Activated CD4-positive, alpha-beta T cell treated with anti-CD3 and anti-CD28 coated beads for 36 hours (primary cell): ENCODE data around the gene MTMR1. TPM values are rescaled to one million over a fixed set of nuclear protein-coding genes. Genes with fewer than 3 reads are reported as not detected.

ENCODE experiments used
- ATAC-seq: fragments of 200-7000 bp; cut with Tn5 transposase; one replicate; pipeline ENCODE4 v1.10.0; 2021; ENCODE audit warnings: mild to moderate bottlenecking, moderate library complexity
- CTCF ChIA-PET: fragments of 350-600 bp; sonication (Branson Sonifier 250); formaldehyde crosslinking; loops from one replicate; lab custom pipeline; 2021; ENCODE audit warnings: antibody characterized with exemption; lab: Charles Lee
- POLR2A ChIA-PET: fragments of 350-600 bp; sonication (Branson Sonifier 250); formaldehyde crosslinking; loops from one replicate; lab custom pipeline; 2021; ENCODE audit warnings: antibody characterized with exemption, inconsistent platforms; lab: Charles Lee
- DNase-seq: peaks from one replicate; pipeline ENCODE4 v3.0.0-alpha.2; 2020
- H3K27ac Mint-ChIP-seq: one replicate; pipeline ENCODE4 v1.8.0; 2021; ENCODE audit warnings: mixed read lengths
- H3K27me3 Mint-ChIP-seq: one replicate; pipeline ENCODE4 v1.8.0; 2021; ENCODE audit warnings: mixed read lengths
- H3K36me3 Mint-ChIP-seq: one replicate; pipeline ENCODE4 v1.8.0; 2021; ENCODE audit warnings: low read depth, mixed read lengths
- H3K4me1 Mint-ChIP-seq: one replicate; pipeline ENCODE4 v1.8.0; 2021; ENCODE audit warnings: mixed read lengths
- H3K4me3 Mint-ChIP-seq: one replicate; pipeline ENCODE4 v1.8.0; 2021; ENCODE audit warnings: mild to moderate bottlenecking, moderate library complexity, mixed read lengths
- H3K9me3 Mint-ChIP-seq: one replicate; pipeline ENCODE4 v1.8.0; 2021; ENCODE audit warnings: low read depth, mixed read lengths
- intact Hi-C, 2 experiments: fragments of 100-400 bp; cut with DNase I in 1 of 2; cut with micrococcal nuclease in 1 of 2; formaldehyde crosslinking; loops; one replicate each; pipeline versions ENCODE4 v1.14.2 to v1.15.1; 2022 to 2024; cut with DNase I, micrococcal nuclease
- total RNA-seq, 2 experiments: library from RNA; stranded (reverse); gene quantifications; one replicate each; pipeline ENCODE4 v1.2.3, GENCODE V29; 2021

MTMR1 gene
- total RNA-seq, 2 experiments from 2014 or later: 41.9 to 42.0 TPM

DNA sequence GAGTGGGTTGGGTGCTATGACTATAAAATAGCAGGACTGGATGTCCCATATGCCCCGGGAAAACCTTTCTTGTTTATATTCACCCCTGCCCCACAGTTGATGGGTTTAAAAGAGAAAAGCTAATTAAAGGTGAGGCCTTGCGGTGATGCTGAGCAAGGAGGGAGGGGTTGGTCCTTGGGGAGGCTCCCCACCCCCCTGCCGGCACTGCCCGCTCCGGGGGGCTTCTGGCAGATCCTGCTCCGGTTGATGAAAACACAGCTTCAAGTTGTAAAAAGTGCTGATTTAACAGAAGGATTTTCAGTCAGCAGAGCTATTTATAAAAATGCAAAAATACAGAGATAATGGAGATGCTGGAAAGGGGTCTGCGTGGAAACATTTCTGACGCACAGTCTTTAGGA, 68.6 kb downstream of the MTMR1 start:
- Mint-ChIP-seq H3K27me3 (no peaks in the 10 kb centered on the region), H3K4me1 (no peaks in the 10 kb centered on the region), H3K27ac (no peak overlapping the region), H3K9me3 (no peaks in the 10 kb centered on the region), H3K4me3 (no peak overlapping the region), H3K36me3 (peaks cover 8% of the 10 kb centered on the region)
- ChIA-PET CTCF (interaction anchor here (1.3 kb wide), 1 partner anchor 10 kb away, joined by 3 read pairs; no protein-coding TSS in a partner anchor), POLR2A (no interaction called here)
- DNase-seq: no peak
- ATAC-seq: no peak
- intact Hi-C loops: no loop called here

DNA sequence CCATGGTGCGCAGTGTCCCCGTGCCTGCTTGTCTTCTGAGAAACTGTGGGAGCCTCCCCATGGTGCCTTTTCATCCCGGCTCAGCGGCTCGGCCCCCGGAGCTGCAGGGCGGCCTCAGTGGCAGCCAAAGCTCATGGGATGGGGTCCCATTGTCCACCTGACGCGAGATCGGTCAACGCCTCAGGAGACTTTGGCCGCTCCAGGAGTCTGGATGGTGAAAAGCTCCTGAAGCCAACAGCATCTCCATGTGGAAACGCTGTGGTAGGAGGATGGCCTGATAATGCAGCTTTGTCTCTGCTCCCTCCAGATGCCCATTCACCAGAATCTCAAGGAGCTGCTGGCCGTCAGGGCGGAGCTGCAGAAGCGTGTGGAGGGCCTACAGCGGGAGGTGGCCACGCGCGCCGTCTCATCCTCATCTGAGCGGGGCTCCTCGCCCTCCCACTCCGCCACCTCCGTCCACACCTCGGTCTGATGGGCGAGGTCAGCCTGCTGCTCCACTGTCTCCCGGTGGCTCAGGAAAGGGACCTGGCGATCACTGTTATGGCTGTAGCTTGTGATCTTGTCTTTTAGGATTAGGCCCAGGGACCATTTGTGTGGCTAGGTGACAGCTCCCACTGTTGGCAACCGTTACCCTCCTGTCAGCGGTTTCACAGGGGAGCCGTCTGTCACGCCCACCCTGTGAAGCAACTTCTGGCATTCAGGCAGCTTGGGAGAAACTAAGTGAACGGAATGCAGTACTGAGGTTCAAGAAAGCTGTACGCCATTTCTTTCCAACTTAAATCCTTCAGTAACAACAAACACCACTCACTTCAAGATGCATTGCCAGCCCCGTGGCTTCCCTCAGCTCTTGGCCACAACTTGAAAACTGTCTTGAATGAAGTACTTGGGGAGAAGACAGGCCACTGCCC, 69.3 kb downstream of the MTMR1 start:
- CTCF ChIA-PET: interaction anchor here (1.3 kb wide), 1 partner anchor 10 kb away, joined by 4 read pairs; no protein-coding TSS in a partner anchor

DNA sequence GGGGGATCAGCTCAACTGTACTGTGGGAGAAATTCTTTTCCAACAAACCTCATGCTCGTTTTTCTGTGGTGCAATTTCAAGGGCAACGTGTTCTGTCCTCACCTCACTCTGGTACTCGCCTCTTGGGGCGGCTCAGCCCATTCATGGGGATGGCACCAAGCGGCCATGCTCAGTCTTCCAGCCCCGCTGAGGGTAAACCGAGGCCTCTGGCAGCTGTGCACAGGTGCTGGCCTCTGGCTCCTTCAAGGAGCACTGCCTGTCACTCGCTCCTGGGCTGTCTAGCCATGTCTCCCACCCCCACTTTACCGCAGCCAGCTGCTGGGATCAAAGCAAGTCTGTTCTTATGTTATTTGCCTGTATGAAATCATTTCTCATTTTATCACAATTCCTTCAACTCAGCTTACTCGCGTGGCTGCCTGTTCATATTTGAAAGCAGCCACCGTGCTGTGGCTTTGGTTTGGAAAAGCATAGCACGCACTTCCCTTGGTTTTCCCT, 70.2 kb downstream of the MTMR1 start:
- H3K27me3 Mint-ChIP-seq: no peaks in the 10 kb centered on the region
- no peak overlapping the region for H3K4me3 Mint-ChIP-seq
- ChIA-PET CTCF (interaction anchor here (1.3 kb wide), 1 partner anchor 9 kb away, joined by 4 read pairs; no protein-coding TSS in a partner anchor), POLR2A (no interaction called here)
- no peak overlapping the region for H3K27ac Mint-ChIP-seq
- DNase-seq (no peak), ATAC-seq (no peak)
- no peaks in the 10 kb centered on the region for H3K9me3 Mint-ChIP-seq
- H3K36me3 Mint-ChIP-seq: peaks cover 2% of the 10 kb centered on the region
- H3K4me1 Mint-ChIP-seq: peaks cover 9% of the 10 kb centered on the region
- intact Hi-C loops: no loop called here

More for the DNA sequence above, 69.3 kb downstream of the MTMR1 start:
- Mint-ChIP-seq H3K27me3 (no peaks in the 10 kb centered on the region), H3K4me3 (no peak overlapping the region), H3K27ac (no peak overlapping the region), H3K9me3 (no peaks in the 10 kb centered on the region), H3K36me3 (peaks cover 6% of the 10 kb centered on the region), H3K4me1 (peaks cover 4% of the 10 kb centered on the region)
- ATAC-seq (no peak), DNase-seq (no peak)
- POLR2A ChIA-PET: interaction anchor here (0.6 kb wide), 1 partner anchor 11 kb away, joined by 7 read pairs; no protein-coding TSS in a partner anchor
- intact Hi-C loops: no loop called here

DNA sequence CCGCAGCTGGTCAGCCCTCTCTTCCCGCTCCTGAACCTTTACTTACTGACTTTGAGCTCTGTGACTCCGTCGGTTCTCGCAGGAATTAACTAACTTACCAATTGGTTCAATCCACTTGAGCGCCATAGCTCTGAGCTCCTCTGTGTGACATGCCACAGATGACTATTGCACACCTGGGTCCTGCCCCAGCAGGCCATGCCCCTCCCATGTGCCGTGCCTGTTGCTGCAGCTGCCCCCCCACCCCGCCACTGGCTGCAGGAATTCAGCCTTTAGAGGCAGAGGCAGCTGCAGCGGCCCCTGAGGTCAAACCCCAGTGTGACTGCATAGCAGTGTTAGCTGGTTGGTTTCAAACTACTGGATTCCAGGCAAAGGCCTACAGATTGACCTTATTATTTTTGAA, 70.6 kb downstream of the MTMR1 start:
- no peak overlapping the region for H3K27ac Mint-ChIP-seq
- ChIA-PET POLR2A (no interaction called here), CTCF (no interaction called here)
- no peak overlapping the region for H3K4me3 Mint-ChIP-seq
- no peaks in the 10 kb centered on the region for H3K27me3 Mint-ChIP-seq
- no peak for DNase-seq
- intact Hi-C loops: no loop called here
- ATAC-seq: no peak
- H3K9me3 Mint-ChIP-seq: no peaks in the 10 kb centered on the region
- H3K36me3 Mint-ChIP-seq: peaks cover under 1% of the 10 kb centered on the region
- H3K4me1 Mint-ChIP-seq: peaks cover 9% of the 10 kb centered on the region

DNA sequence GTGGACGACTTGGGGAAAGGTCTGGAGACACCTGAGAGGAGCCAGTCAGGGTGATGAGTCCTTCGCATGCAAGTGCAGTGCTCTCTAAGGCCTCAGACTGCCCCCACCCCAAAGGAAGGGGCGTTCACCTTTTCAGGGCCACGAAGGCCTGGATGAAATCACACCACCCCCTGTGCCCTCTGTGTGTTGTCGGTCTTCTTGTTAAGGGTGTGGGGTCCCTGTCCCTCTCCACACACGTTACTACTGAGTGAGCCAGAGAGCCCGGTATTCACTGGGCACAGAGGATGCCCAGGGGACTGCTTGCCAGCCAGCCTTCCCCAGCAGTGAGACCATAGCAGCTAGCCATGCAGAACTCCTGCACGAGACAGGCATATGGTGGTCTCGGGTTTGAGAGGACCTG, 72.0 kb downstream of the MTMR1 start:
- H3K4me1 Mint-ChIP-seq: peaks cover 9% of the 10 kb centered on the region
- H3K36me3 Mint-ChIP-seq: no peaks in the 10 kb centered on the region
- ATAC-seq (no peak), DNase-seq (no peak)
- H3K27ac Mint-ChIP-seq: no peak overlapping the region
- ChIA-PET CTCF (interaction anchor here (0.6 kb wide), 1 partner anchor 196 kb away, joined by 3 read pairs; no protein-coding TSS in a partner anchor), POLR2A (no interaction called here)
- intact Hi-C loops: no loop called here
- no peaks in the 10 kb centered on the region for H3K9me3 Mint-ChIP-seq
- H3K27me3 Mint-ChIP-seq: no peaks in the 10 kb centered on the region
- H3K4me3 Mint-ChIP-seq: no peak overlapping the region

DNA sequence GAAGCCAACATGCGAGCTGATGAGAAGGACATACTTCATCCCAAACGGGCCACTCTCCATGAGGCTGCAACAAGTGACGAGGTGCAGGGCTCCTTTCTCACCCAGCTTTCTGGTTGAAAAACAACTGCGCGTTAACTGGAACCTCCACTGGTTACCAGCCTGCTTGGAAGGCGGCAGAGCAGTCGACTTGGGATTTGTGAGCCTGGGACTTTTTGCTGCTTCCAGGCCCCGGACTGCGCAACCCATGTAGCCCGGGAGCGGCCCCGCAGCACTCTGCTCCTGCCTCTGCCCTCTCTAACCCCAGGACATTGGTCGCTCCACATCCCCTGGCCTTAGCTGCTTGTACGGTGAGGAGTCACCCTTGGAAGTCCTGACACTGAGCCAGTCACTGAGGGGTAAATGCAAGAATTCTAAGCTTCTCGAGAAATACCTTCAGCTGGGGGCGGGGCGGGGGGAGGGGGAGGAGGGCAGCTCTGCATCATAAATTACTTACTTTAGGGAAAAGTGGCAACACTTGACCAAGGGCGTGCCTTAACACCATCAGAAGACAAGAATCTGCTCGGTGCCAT, 72.7 kb downstream of the MTMR1 start:
- peaks cover 9% of the 10 kb centered on the region for H3K4me1 Mint-ChIP-seq
- no peak overlapping the region for H3K27ac Mint-ChIP-seq
- H3K9me3 Mint-ChIP-seq: no peaks in the 10 kb centered on the region
- DNase-seq (no peak), ATAC-seq (no peak)
- H3K36me3 Mint-ChIP-seq: no peaks in the 10 kb centered on the region
- ChIA-PET CTCF (interaction anchor here (0.8 to 1.2 kb wide), 2 partner anchors 12 to 583 kb away, joined by 3 to 4 read pairs; no protein-coding TSS in a partner anchor), POLR2A (no interaction called here)
- no peaks in the 10 kb centered on the region for H3K27me3 Mint-ChIP-seq
- H3K4me3 Mint-ChIP-seq: no peak overlapping the region
- intact Hi-C loops: no loop called here

DNA sequence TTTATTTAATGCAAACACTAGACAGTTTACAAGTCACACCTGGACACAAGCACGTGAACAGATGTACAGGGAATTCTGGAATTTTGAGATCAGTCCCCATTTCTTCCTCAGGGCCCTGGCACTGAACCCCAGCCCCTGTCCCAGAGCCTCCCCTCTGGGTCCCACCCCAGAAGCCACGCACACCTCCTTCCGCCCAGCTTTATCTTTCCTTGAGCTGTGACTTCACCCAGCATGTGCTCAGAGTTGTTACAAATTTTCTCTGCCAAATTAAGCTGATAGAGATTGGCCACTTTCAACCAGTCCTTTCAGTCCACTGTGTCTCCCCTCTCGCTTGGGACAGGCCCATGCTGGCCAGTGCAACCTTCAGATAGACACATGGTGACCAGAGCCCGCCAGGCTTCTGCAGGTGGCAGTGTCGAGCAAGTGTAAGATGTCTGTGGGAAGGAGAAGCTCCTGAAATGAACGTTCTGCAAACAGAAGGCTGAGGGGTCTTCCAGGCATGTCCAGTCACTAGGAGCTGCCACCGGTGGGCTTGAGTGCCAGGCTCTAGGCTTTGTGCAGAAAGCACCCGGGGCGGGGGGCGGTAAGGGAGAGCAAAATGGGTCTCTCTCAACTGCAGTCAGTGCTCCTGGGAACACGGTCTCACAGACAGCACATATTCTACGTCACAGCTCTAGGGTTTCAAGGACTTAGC, 73.3 kb downstream of the MTMR1 start:
- H3K36me3 Mint-ChIP-seq: no peaks in the 10 kb centered on the region
- H3K4me3 Mint-ChIP-seq: no peak overlapping the region
- no peak overlapping the region for H3K27ac Mint-ChIP-seq
- H3K4me1 Mint-ChIP-seq: peaks cover 9% of the 10 kb centered on the region
- ChIA-PET CTCF (interaction anchor here (0.8 to 1.2 kb wide), 2 partner anchors 13 to 583 kb away, joined by 3 to 4 read pairs; no protein-coding TSS in a partner anchor), POLR2A (no interaction called here)
- ATAC-seq (no peak), DNase-seq (no peak)
- intact Hi-C loops: no loop called here
- no peaks in the 10 kb centered on the region for H3K9me3 Mint-ChIP-seq
- no peaks in the 10 kb centered on the region for H3K27me3 Mint-ChIP-seq

DNA sequence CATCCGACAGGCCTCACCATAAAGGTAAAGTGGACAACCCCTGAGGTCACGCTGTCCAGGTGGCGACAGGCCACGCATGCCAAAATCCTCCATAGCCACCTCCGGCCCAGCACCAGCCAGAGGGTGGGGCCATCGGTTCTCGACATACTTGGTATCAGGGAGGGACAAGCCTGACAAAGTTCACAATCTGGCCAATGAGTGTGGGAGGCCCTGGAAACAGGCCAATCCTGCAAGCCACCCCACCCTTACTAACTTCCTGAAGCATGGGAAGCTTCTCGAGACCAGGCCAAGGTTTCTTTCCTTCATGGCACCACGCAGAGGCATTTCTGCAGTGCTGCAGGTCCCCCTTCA, 73.8 kb downstream of the MTMR1 start:
- DNase-seq (no peak), ATAC-seq (no peak)
- H3K36me3 Mint-ChIP-seq: no peaks in the 10 kb centered on the region
- no peaks in the 10 kb centered on the region for H3K27me3 Mint-ChIP-seq
- no peak overlapping the region for H3K4me3 Mint-ChIP-seq
- no peaks in the 10 kb centered on the region for H3K9me3 Mint-ChIP-seq
- POLR2A ChIA-PET: no interaction called here
- CTCF ChIA-PET: interaction anchor here (0.6 to 1.2 kb wide), 2 partner anchors 9 to 13 kb away, joined by 3 to 4 read pairs; no protein-coding TSS in a partner anchor
- H3K27ac Mint-ChIP-seq: no peak overlapping the region
- H3K4me1 Mint-ChIP-seq: peaks cover 9% of the 10 kb centered on the region
- intact Hi-C loops: no loop called here

DNA sequence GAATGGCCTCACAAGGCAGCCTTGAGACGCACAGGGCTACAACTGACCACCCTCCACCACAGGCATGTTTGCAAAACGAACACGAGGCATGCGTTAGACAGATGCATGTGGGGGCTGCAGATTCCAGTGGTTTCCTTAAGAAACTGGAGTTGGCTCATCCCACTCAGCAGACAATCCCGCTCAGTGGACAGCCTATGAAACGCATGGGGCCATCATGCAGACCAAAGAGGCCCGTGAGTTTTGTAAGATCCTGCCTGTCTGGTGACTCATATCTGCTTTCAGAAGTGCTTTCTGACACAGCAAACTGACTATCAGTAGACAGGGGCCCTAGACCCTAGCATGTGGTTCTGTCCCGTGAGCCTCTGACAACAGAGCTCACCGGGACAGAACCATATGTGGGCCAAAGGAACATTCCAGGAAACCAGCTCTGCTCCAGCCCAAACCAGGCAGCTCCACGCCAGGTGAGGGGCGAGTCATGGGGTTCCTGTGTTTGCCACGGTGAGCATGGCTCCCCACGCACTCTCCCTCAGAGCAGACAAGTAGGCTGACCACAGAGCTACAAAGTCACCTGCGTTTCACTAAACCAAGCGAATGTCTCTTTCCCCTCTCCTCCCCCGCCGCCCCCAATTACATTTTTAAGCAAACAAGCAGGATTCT, 74.4 kb downstream of the MTMR1 start:
- Mint-ChIP-seq H3K4me3 (no peak overlapping the region), H3K27ac (no peak overlapping the region), H3K36me3 (no peaks in the 10 kb centered on the region), H3K9me3 (no peaks in the 10 kb centered on the region), H3K4me1 (peaks cover 9% of the 10 kb centered on the region), H3K27me3 (no peaks in the 10 kb centered on the region)
- peak; percentile 30 for DNase-seq
- ChIA-PET CTCF (interaction anchor here (0.6 kb wide), 1 partner anchor 8 kb away, joined by 3 read pairs; no protein-coding TSS in a partner anchor), POLR2A (no interaction called here)
- peak; percentile 81 for ATAC-seq
- intact Hi-C loops: no loop called here

DNA sequence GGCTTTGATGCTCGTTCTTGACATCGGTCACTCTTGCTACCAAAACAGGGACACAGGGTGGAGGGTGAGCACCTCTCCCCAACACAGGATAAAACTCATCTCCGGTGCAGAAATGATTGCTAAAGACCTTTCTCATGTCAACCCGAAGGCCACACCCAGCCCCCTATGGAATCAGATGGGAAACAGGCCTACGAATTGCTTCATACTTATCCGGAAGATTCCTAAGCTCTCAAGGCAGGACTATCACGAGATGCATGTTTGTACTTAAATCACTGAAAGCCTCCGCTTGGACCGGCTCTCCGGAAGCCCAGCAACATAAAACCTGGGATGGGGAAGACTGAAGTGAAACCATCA, 74.9 kb downstream of the MTMR1 start:
- Mint-ChIP-seq H3K4me1 (peaks cover 9% of the 10 kb centered on the region), H3K27me3 (no peaks in the 10 kb centered on the region), H3K36me3 (no peaks in the 10 kb centered on the region), H3K4me3 (no peak overlapping the region), H3K27ac (no peak overlapping the region), H3K9me3 (no peaks in the 10 kb centered on the region)
- no peak for ATAC-seq
- intact Hi-C loops: no loop called here
- ChIA-PET CTCF (no interaction called here), POLR2A (no interaction called here)
- no peak for DNase-seq
